ENCODE results near the gene MXD1. TPM values are rescaled to one million over a fixed set of nuclear protein-coding genes. Genes with fewer than 3 reads are reported as not detected.

The MXD1 gene
- total RNA-seq, 4 donors from 2014 or later, result 7.7 to 21.2 (median 11.5) TPM

GRCh38 chr2:69957965-69958364 is 43.1 kb downstream of the MXD1 start:
- WGBS, result 41% methylated on average over 2 of the region's 8 CpGs
- H3K4me1 ChIP-seq, result no peaks in the 10 kb centered on the region
- intact Hi-C loops (cut with DNase I), result no loop called here

GRCh38 chr2:69958480-69958879 is 43.6 kb downstream of the MXD1 start:
- no peaks in the 10 kb centered on the region for H3K36me3 ChIP-seq
- 63% methylated on average over 6 of the region's 6 CpGs for WGBS
- intact Hi-C loops (cut with DNase I), result no loop called here
- no peak for DNase-seq (ENCODE audit: extremely low spot score)
- TF ChIP-seq POLR2A (IDR thresholded peaks at IDR 0.05; ENCODE audit: low read depth) (no peak), POLR2AphosphoS5 (IDR thresholded peaks at IDR 0.05) (no peak), EP300 (IDR thresholded peaks at IDR 0.05) (no peak), CTCF (IDR thresholded peaks at IDR 0.05) (no peak)
- no peaks in the 10 kb centered on the region for H3K27me3 ChIP-seq
- no peaks in the 10 kb centered on the region for H3K4me1 ChIP-seq
- H3K27ac ChIP-seq (replicated peaks in 1 of 4), result no peak overlapping the region
- no peak overlapping the region for H3K4me3 ChIP-seq
- H3K9me3 ChIP-seq, result no peaks in the 10 kb centered on the region

More at GRCh38 chr2:69957965-69958364, 43.1 kb downstream of the MXD1 start:
- Histone ChIP-seq H3K9me3 (no peaks in the 10 kb centered on the region), H3K27me3 (no peaks in the 10 kb centered on the region), H3K27ac (replicated peaks in 1 of 4) (no peak overlapping the region), H3K36me3 (no peaks in the 10 kb centered on the region), H3K4me3 (no peak overlapping the region)
- TF ChIP-seq CTCF (IDR thresholded peaks at IDR 0.05) (no peak), POLR2A (IDR thresholded peaks at IDR 0.05; ENCODE audit: low read depth) (no peak), EP300 (IDR thresholded peaks at IDR 0.05) (no peak), POLR2AphosphoS5 (IDR thresholded peaks at IDR 0.05) (no peak)
- no peak for DNase-seq (ENCODE audit: extremely low spot score)

- H3K27ac ChIP-seq (replicated peaks in 1 of 4), result no peak overlapping the region
- intact Hi-C loops (cut with DNase I), result no loop called here
- no peaks in the 10 kb centered on the region for H3K9me3 ChIP-seq
- H3K36me3 ChIP-seq, result no peaks in the 10 kb centered on the region
- no peaks in the 10 kb centered on the region for H3K4me1 ChIP-seq
- H3K27me3 ChIP-seq, result no peaks in the 10 kb centered on the region
- no peak overlapping the region for H3K4me3 ChIP-seq
- DNase-seq (ENCODE audit: extremely low spot score), result no peak
- TF ChIP-seq POLR2AphosphoS5 (IDR thresholded peaks at IDR 0.05) (no peak), EP300 (IDR thresholded peaks at IDR 0.05) (no peak), CTCF (IDR thresholded peaks at IDR 0.05) (no peak), POLR2A (IDR thresholded peaks at IDR 0.05; ENCODE audit: low read depth) (no peak)
- 73% methylated on average over 4 of the region's 5 CpGs for WGBS
Observed at GRCh38 chr2:69959425-69959824, 44.5 kb downstream of the MXD1 start.

- intact Hi-C loops (cut with DNase I), result no loop called here
- Histone ChIP-seq H3K4me1 (no peaks in the 10 kb centered on the region), H3K27me3 (no peaks in the 10 kb centered on the region), H3K36me3 (no peaks in the 10 kb centered on the region), H3K27ac (replicated peaks in 1 of 4) (no peak overlapping the region), H3K9me3 (no peaks in the 10 kb centered on the region), H3K4me3 (no peak overlapping the region)
- DNase-seq (ENCODE audit: extremely low spot score), result no peak
- no peak for TF ChIP-seq CTCF (IDR thresholded peaks at IDR 0.05)
- no peak for TF ChIP-seq EP300 (IDR thresholded peaks at IDR 0.05)
- no peak for TF ChIP-seq POLR2A (IDR thresholded peaks at IDR 0.05; ENCODE audit: low read depth)
- no peak for TF ChIP-seq POLR2AphosphoS5 (IDR thresholded peaks at IDR 0.05)
- WGBS, result 97% methylated on average over 4 of the region's 6 CpGs
Observed at GRCh38 chr2:69960821-69961220, 45.9 kb downstream of the MXD1 start.

- Histone ChIP-seq H3K4me3 (no peak within 1 kb of the TSS), H3K36me3 (no peaks in the 10 kb centered on the region), H3K4me1 (no peaks in the 10 kb centered on the region), H3K27me3 (no peaks in the 10 kb centered on the region), H3K9me3 (no peaks in the 10 kb centered on the region), H3K27ac (replicated peaks in 1 of 4) (no peak within 1 kb of the TSS)
- no peak for DNase-seq (ENCODE audit: extremely low spot score)
- WGBS, result 84% methylated on average over 12 of the region's 14 CpGs
- no peak for TF ChIP-seq POLR2AphosphoS5 (IDR thresholded peaks at IDR 0.05)
- TF ChIP-seq EP300 (IDR thresholded peaks at IDR 0.05), result no peak
- intact Hi-C loops (cut with DNase I), result no loop called here
Observed at GRCh38 chr2:69961496-69961895, 46.6 kb downstream of the MXD1 start, which contains the start of gene ASPRV1. Gene ASPRV1, minus strand, starts transcription at chr2:69961631. Its CDS starts 195 bp downstream, at chr2:69961436.

All from esophagus muscularis mucosa (tissue), 4 donors.